Bone marrow (tissue), 2 donors: Measurements from ENCODE around the gene PTPRU.

ENCODE experiments used
- DNase-seq, 2 donors: peaks; one replicate each; lab custom pipeline; 2025; lab: John Stamatoyannopoulos, UW

Gene PTPRU

DNA sequence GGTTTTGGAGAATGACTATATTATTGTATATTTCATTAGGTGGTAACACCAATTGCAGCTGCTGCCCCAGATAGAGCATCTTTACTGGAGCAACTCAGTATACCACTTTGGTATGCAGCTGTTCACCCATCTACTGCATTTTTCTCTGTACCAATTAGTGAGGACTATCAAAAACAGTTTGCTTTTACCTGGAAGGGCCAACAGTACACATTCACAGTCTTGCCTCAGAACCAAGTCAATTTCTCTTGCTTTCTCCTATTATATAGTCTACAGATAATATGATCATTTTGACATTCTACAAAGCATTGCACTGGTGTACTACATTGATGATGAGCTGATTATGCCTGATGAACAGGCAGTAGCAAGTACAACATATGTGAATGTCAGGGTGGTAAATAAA, 99.3 kb downstream of the PTPRU start:
- no peak for DNase-seq

DNA sequence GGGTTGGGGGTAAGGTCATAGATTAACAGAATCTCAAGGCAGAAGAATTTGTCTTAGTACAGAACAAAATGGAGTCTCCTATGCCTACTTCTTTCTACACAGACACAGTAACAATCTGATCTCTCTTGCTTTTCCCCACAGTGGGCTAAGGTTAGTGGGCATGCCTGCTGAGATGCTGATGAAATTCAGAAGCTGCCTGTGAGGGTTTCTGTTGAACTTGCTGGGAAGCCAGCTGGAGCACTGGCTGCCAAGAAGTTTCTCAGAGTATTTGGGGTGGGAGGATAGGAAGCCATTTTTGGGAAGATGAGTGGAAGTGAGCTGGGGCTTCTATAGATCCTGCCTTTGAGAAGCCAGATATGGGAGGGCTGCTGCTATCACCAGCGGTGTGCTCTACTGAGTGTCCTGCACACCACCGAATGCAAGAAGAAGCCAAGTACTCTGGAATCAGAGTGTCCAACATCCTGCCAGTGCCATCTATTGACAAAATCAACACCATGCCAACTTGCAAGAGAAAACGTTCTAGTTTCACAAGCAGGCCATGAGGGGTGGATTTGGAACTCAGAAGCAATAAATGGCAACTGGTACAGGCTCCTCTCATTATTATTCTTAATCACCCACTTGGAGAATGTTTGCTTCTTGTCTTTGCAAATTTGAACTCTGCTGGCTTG, 102.7 kb downstream of the PTPRU start:
- DNase-seq: no peak

DNA sequence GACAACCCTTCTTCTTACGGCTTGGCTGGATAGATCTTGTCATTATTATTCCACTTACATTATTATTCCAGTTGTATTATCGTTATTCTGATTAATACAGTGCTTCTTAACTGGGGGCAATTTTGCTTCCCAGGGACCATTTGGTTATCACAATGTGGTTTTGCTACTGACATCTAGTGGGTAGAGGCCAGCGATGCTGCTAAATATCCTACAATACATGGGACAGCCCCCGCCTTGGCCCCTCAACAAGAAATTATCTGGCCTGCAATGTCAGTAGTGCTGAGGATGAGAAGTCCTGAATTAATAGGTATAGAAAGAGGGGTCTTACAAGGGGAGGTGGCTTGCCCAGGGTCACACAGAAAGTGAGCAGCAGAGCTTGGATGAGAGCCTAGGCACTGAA, 105.6 kb downstream of the PTPRU start:
- DNase-seq: no peak

DNA sequence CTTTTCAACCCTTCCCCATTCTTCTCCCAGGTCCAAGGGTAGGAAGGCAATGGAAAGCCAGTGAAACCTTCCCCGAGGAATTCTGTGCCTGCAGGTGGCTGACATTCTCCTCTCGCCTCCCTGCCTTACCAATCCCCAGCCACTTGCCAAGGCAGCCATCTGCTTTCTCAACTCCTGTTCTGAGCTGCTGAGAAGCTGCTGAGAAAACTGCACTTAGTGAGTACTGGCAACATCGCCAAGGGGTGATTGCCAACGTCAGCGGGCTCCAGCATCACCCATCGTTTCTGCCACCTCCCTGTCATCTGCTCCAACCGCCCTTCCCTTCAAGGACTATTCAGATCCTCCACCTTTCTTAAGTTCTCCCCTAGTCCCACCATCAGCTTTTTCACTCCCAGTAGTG, 106.0 kb downstream of the PTPRU start:
- DNase-seq: no peak

DNA sequence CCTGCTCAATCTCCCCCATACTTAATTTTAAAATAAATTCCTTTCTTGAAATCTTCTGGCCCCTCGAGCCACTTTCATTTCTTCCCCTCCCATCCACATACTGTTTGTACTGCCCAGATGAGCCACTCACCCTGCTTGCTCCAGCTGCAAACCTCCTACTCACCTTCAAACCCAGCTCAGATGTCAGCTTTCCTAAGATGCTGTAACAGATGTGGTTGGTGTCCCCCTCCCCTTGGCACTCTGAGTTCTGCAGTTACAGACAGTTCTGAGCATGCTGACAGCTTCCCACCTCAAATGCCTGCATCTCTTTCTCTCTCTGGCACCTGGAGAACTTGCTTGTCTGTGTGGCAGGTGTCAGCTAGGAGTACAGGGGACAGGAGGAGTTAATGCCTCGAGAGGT, 106.7 kb downstream of the PTPRU start:
- DNase-seq: no peak

GRCh38 chr1:29343476-29343875, 107.2 kb downstream of the PTPRU start:
- no peak for DNase-seq

DNA sequence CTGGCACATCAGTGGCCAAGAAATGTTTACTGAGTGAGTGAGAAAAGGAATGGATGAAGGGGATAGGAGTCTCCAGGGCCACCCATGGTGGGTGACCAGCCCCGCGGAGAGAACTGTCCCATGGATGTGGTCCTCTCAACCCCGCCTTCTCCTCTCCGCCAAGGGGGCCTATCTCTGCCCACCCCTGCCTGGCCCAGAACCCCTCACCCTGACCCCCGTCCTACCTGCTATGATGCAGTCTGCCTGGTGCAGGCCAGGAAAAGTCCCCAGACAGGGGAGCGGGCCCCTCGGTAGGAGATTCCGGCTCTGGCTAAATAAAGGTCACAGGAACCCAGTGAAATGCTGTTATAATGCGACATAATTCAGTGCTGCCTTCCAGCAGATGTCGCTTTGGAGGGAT, 107.6 kb downstream of the PTPRU start:
- no peak for DNase-seq

- no peak for DNase-seq
Measured at GRCh38 chr1:29344336-29344735, 108.0 kb downstream of the PTPRU start.

- DNase-seq: no peak
Measured at GRCh38 chr1:29346576-29346975, 110.3 kb downstream of the PTPRU start.

DNA sequence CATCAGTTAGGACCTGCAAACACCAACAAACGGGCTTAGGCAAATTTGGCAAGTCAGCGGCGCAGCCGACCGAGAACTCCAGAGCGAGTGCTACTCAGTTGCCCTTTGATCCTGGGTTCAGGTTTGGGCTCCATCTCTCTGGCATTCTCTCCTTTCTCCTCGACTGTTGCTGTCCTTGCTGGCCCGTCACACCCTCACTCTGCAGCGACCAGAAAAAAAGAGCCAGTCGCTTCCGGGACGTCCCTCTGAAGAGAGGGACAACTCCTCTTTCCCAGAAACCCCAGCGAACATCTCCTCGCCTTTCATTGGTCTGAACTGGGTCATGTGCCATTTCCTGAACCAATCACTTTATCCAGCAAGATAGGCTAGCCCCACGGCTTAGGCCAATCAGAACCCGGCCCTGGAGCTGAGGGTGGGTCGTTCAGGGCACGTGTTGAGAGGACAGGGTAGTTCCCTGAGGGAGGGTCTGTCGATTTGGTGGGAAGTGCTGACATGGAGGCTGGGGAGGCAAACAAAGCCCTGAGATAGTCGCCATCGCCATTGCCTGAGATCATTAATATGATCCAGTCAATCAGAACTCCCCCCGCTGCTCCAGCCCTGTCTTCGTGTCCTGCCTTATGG, 113.7 kb downstream of the PTPRU start:
- DNase-seq: no peak

DNA sequence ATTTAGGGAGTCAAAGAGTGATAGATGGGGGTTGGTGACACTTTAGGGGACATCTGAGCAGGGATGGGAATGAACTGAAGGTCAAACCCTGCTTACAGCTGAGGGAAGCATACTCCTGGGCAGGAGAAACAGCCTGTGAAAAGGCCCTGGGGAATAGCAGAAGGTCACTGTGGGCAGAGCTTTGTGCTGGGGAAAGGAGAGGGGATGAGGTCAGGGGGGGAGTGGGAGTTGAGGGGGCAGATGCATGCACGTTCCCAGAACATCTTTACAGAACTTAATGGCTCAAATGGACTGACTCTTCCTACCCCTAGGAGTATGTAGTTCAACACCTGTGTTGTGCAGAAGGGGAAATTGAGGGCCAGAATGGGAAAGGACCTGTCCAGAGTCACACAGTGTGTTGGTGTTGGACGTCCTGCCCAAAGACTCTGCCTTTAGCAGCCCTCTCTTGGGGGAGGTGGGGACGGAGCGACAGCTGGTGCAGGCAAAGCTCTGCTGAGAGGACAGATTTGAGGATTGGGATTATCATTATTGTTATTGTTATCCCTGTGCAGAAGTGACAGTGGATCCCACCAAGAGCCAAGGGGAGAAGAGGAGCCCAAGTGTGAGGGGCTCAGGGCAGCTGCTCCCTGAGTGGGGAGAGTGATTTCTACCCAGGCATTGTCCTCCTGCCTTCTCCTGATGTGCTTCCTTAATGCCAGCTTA, 116.5 kb downstream of the PTPRU start:
- DNase-seq: no peak

DNA sequence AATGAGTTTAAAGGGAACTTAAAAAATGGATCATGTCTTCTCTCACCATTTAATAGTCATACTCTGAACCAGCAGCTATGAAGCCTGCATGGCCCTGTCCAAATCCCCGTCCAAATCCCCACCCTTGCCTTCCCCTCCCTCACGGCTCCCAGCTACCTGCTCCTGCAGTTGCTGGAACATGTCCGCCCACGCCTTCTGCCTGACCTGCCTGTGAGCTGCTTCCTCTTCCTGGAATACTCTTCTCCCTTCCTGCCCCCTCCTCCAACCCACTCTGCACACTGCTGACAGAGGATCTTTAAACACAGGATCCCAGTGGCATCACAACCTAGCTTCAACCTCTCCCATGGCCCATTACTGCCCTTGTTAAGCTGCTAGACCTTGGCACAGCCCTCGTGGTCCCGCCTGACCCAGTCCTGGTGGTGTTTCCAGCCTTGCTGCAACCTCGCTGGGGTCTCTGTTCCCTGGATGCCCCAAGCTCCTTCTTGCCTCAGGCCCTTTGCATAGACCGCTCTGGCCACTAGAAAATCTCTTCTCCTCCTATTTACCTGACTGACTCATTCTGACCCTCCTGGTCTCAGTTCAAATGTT, 118.3 kb downstream of the PTPRU start:
- no peak for DNase-seq

GRCh38 chr1:29355375-29355774, 119.1 kb downstream of the PTPRU start:
- DNase-seq: no peak

DNA sequence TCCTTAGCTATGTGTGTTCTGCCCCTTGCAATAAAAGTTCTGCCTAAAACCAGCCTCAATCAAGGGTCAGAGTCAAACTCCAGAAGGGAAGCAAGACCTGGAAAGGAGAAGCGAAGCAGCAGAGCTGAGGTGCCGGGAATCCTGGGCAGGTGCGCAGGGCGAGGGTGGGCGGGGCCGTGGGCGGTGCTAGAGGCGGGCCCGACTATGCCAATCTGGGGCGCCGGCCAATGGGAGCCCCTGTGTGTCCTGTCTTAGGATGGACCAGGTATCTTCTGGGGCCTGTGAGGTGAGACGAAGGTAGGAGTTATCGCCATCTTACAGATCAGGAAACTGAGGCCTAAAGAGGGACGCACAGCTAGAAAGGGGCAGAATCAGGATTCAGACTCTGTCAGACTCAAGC, 120.3 kb downstream of the PTPRU start:
- no peak for DNase-seq

GRCh38 chr1:29357452-29357851, 121.1 kb downstream of the PTPRU start:
- no peak for DNase-seq

- DNase-seq: no peak
Measured at GRCh38 chr1:29358183-29358582, 121.9 kb downstream of the PTPRU start.

DNA sequence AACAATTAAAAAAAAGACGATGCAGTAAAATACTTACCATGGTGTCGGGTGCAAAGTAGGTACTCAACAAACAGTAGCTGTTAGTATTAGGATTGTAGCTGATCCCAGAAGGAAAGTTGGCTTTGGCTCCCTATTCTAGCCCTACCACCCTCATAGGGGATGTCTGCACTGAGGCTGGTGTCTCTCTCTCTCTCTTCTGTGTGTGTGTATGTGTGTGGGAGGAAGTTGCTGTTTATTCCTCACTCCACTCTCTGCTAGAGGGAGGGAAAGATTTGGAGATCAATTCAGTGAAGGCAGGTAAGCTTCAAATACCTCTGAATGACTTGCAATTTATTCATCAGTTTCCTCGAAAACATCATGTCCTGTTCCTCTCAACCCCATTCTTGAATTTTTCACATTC, 124.4 kb downstream of the PTPRU start:
- no peak for DNase-seq

DNA sequence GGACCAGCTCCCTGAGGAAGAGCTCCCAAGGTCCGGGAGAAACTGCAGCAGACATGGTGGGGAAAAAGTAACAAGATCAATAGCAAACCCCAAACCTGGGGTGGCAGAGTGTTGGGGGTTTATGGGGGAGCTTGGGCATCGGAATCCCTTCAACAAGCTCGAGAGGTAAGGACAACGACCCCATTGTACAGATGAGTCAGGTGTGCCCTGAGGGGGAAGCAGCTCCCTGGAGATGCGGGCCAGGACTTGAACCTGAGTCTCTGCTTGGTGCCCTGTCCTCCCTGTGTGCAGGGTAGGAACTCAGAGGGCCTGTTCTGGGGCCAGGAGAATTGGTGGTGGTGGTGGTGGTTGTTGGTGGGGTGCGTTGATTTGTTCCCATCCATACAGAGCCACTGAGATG, 125.4 kb downstream of the PTPRU start:
- DNase-seq: no peak

DNA sequence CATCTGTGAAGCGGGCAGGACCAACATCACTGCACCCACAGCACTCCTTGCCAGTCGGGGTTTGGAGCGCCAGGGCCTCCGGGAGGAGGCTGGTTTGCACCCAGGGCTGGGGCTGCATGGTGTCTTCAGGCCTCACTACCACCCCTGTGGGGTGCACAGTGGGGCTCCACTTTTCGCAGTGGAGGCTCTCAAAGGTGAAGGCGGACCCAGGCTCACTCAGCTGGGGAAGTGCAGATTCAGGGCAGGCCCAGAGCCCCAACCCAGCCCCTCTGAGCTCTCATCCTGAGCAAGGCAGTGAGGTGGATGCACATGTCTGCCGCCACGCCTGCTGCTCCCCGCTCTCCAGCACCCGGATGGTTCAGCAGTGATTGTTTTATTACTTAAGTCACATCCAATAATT, 125.8 kb downstream of the PTPRU start:
- DNase-seq: no peak

DNA sequence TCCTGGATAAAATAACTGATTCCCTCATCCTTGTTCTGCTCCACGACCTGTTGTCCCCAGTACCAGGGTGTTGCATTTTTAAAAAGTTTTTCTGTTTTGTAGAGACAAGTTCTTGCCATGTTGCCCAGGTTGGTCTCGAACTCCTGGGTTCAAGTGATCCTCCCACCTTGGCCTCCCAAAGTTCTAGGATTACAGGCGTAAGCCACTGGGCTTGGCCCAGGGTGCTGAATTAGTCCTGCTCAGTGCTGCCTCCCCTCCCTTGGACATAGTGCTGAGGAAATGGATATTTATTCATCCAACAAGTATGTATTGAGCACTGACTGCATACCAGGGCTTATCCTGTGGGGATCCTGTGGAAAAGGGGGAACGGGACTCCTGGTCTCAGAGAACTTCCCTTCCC, 126.4 kb downstream of the PTPRU start:
- no peak for DNase-seq

DNA sequence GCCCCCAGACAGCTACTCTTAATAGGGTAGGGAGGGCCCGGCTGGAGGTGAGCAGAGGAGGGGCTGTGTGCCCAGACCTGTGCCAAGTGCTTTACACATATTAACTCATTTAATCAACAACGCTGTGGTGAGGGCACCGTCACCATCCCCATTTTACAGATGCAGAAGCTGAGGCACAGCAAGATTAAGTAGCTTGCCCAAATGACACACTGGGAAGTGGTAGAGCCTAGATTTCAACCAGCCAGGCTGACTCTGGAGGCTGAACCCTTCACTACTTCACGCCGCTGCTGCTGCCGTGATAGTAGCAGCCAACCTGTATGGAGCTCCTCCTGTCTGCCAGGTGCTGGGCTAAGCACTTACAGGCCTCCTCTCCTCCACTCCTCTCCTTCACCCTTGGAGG, 127.2 kb downstream of the PTPRU start:
- DNase-seq: no peak

GRCh38 chr1:29364101-29364678, 127.9 kb downstream of the PTPRU start:
- DNase-seq: no peak
